Type B pancreatic cell (in vitro differentiated cells): ENCODE data around the gene SRGAP1. TPM values are rescaled to one million over a fixed set of nuclear protein-coding genes. Genes with fewer than 3 reads are reported as not detected.

Experiments
- DNase-seq: peaks from one replicate; pipeline ENCODE4 v3.0.0; 2021; ENCODE audit warnings: mixed read lengths; ENCODE audit not compliant: unreplicated experiment; ENCODE audit errors: extremely low spot score
- H3K27ac Mint-ChIP-seq: 2 replicates; pipeline ENCODE4 v1.8.0; 2021; ENCODE audit warnings: mild to moderate bottlenecking, mixed read lengths
- H3K27me3 Mint-ChIP-seq: 2 replicates; pipeline ENCODE4 v1.8.0; 2021; ENCODE audit warnings: mixed read lengths
- H3K36me3 Mint-ChIP-seq: 2 replicates; pipeline ENCODE4 v1.8.0; 2021; ENCODE audit warnings: mixed read lengths
- H3K4me1 Mint-ChIP-seq: one replicate; pipeline ENCODE4 v1.8.0; 2021; ENCODE audit warnings: mixed read lengths; ENCODE audit not compliant: unreplicated experiment
- H3K4me3 Mint-ChIP-seq: 2 replicates; pipeline ENCODE4 v1.8.0; 2021; ENCODE audit warnings: mild to moderate bottlenecking, mixed read lengths
- H3K9me3 Mint-ChIP-seq: 2 replicates; pipeline ENCODE4 v1.8.0; 2021; ENCODE audit warnings: mixed read lengths
- total RNA-seq: library from RNA; stranded (reverse); gene quantifications from 2 replicates; pipeline ENCODE4 v1.2.1, GENCODE V29; 2021; ENCODE audit warnings: low replicate concordance
- TF ChIP-seq, protein P1 (sequence below): fragments of 200-600 bp; sonication (generic); conservative IDR thresholded peaks from 2 replicates; pipeline ENCODE4 v1.5.0; 2021; ENCODE audit warnings: antibody characterized with exemption, mild to moderate bottlenecking

The SRGAP1 gene
- total RNA-seq, 1 donor from 2014 or later, result 14.9 TPM

DNA sequence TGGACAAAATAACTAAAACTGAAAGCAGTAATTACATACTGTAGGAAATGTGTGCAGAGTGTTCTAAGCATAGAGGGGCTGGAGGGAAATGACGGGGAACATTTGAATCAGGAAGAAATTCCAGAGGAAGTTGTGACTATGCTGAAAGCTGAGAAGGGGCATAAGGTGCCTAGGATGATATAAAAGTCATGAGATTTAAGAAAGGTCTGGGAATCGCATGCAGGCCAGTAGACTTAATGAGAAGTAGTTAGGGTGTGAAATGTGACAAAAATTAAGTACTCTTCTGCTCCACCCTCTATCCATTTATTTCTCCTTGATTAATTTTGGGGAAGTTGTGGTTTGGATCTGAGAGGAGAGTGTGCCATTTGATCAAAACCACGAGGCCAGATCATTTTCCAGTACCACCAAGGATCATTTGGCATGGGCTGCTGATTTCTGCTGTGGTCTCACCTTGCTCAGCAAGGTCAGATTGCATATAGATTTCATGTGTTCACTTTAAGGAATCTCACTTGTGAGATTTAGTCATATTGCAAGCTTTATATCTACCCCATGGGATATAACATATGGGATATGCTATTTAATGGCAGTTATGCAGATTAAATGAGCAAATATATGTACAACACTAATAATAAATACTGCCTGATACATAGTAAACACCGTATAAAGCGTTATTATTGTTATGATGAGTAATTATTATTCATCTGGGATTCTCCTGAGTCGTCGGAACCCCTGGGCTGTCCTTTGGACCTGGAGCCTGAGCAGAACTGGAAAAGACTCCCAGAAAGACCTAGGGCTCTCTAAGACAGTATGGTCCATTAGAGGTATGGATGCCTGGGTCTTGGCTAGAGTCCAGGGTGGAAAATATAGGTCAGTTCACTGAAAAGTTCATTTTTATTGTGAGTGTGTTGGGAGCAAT is 72.3 kb downstream of the SRGAP1 start:
- DNase-seq, result no peak
- Mint-ChIP-seq H3K27ac (peak overlapping the region; percentile 12), H3K4me1 (peaks cover 28% of the 10 kb centered on the region), H3K9me3 (peaks cover 9% of the 10 kb centered on the region), H3K27me3 (no peaks in the 10 kb centered on the region), H3K36me3 (no peaks in the 10 kb centered on the region), H3K4me3 (no peak overlapping the region)
- TF ChIP-seq, protein P1, sequence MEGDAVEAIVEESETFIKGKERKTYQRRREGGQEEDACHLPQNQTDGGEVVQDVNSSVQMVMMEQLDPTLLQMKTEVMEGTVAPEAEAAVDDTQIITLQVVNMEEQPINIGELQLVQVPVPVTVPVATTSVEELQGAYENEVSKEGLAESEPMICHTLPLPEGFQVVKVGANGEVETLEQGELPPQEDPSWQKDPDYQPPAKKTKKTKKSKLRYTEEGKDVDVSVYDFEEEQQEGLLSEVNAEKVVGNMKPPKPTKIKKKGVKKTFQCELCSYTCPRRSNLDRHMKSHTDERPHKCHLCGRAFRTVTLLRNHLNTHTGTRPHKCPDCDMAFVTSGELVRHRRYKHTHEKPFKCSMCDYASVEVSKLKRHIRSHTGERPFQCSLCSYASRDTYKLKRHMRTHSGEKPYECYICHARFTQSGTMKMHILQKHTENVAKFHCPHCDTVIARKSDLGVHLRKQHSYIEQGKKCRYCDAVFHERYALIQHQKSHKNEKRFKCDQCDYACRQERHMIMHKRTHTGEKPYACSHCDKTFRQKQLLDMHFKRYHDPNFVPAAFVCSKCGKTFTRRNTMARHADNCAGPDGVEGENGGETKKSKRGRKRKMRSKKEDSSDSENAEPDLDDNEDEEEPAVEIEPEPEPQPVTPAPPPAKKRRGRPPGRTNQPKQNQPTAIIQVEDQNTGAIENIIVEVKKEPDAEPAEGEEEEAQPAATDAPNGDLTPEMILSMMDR, result no peak

DNA sequence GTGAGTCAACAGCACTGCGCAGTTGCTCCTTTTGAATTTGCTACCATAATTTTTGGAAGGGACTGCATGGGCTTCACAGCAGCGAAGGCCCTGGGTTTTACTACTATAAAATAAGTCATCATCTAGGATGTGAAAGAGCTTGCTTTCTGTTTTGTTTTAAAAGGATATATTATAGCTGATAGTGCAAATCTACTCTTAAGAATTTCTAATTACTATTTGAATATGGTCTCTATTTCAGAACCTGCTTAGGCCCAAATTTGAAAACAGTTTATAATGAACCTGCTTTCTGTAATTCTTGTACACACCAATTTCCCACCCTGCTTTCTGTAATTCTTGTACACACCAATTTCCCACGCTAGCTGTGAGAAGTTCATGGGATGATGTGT is 73.0 kb downstream of the SRGAP1 start:
- TF ChIP-seq, protein P1, result no peak
- Mint-ChIP-seq H3K4me3 (no peak overlapping the region), H3K27me3 (no peaks in the 10 kb centered on the region), H3K4me1 (peaks cover 28% of the 10 kb centered on the region), H3K9me3 (peaks cover 9% of the 10 kb centered on the region), H3K27ac (peak overlapping the region; percentile 84), H3K36me3 (no peaks in the 10 kb centered on the region)
- no peak for DNase-seq

DNA sequence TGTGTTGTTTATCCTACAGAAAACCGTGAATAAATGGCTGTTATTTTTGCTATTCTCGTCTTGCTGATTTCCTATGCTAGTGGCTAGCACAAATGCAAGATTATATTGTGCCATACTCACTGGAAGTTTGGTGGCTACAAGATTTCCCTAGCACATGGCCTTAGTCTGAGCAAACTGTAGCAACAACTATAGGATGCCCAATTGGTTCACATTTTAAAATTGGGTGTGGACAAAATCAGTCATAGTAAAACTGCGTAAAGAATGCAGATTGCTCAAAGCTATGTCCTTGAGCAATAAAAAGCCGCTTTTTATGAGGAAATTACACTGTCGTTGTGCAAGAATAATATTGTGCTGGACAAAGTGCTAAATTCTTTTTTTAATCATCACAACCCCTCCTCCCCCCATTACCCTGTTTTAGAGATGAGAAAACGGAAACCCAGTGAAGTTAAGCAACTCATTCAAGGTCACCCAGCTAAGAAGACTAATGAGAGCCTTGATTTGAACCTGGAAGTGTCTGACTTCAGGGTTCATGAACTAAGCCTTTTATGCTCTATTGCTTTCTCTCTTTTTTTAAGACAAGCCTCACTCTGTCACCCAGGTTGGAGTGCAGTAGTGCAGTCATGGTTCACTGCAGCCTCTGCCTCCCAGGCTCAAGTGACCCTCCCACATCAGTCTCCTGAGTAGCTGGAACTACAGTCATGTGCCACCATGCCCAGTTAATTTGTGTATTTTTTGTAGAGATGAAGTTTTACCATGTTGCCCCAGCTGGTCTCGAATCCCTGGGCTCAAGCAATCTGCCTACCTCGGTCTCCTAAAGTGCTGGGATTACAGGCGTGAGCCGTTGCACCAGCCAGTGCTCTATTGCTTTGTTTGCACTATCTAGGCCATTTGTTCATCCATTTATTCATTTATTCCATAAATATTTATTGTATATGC is 73.6 kb downstream of the SRGAP1 start:
- DNase-seq, result no peak
- TF ChIP-seq, protein P1, result no peak
- H3K36me3 Mint-ChIP-seq, result no peaks in the 10 kb centered on the region
- peak overlapping the region; percentile 53 for H3K4me3 Mint-ChIP-seq
- H3K4me1 Mint-ChIP-seq, result peaks cover 28% of the 10 kb centered on the region
- H3K27me3 Mint-ChIP-seq, result no peaks in the 10 kb centered on the region
- H3K9me3 Mint-ChIP-seq, result peaks cover 9% of the 10 kb centered on the region
- peak overlapping the region; percentile 84 for H3K27ac Mint-ChIP-seq

DNA sequence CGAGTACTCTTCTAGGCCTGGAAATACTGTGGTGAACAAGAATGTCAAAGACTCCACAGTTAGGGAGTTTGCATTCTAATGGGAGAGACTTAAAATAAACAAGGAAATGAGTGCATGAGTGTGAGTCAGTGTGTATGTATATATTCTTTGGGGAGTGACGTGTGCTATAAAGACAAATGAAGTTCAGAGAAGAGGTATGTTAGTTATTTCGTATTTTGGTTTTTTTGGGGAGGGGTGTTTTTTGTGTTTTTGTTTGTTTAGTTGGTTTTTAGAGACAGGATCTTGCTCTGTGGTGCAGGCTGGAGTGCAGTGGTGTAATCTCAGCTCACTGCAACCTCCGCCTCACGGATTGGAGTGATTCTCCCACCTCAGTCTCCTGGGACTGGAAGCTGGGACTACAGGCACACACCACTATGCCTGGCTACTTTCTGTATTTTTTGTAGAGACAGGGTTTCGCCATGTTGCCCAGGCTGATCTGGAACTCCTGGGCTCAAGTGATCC is 74.3 kb downstream of the SRGAP1 start:
- DNase-seq, result no peak
- Mint-ChIP-seq H3K27me3 (no peaks in the 10 kb centered on the region), H3K4me3 (peak overlapping the region; percentile 4), H3K27ac (peak overlapping the region; percentile 84), H3K36me3 (no peaks in the 10 kb centered on the region), H3K4me1 (peaks cover 27% of the 10 kb centered on the region), H3K9me3 (peaks cover 9% of the 10 kb centered on the region)
- TF ChIP-seq, protein P1, result no peak

DNA sequence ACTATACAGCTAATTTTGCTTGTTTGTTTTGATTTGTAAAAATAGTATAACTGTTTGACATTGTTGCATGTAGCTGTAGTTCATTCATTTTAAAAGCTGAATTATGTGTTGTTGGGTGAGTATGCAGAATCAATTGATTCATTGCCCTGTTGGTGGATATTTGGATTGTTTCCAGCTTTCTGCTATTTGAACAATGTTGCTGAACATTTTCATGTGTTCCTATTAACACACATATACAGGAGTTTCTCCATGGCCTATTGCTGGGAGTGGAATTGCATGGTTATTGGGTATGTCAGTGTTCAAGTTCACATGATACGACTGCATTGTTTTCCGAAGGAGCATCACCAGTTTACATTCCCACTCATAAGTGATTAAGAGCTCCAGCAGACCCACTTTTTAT is 75.3 kb downstream of the SRGAP1 start:
- Mint-ChIP-seq H3K9me3 (peaks cover 9% of the 10 kb centered on the region), H3K27ac (peak overlapping the region; percentile 61), H3K4me1 (peaks cover 23% of the 10 kb centered on the region), H3K4me3 (no peak overlapping the region), H3K36me3 (no peaks in the 10 kb centered on the region), H3K27me3 (no peaks in the 10 kb centered on the region)
- DNase-seq, result no peak
- TF ChIP-seq, protein P1, result no peak
